Kidney tubule cell (primary cell): ENCODE measurements around the gene FAM98B.
A peak's percentile ranks its signal among the peaks of the same experiment; 100 is the strongest.
"Not testable (repeated sequence)": the region's sequence is repeated elsewhere in the genome, so short reads cannot be mapped to it uniquely, and the experiment has no call there.

Source experiments
- DNase-seq: peaks from one replicate; pipeline ENCODE4 v3.0.0-alpha.2; 2018; ENCODE audit warnings: low spot score

FAM98B gene

DNA sequence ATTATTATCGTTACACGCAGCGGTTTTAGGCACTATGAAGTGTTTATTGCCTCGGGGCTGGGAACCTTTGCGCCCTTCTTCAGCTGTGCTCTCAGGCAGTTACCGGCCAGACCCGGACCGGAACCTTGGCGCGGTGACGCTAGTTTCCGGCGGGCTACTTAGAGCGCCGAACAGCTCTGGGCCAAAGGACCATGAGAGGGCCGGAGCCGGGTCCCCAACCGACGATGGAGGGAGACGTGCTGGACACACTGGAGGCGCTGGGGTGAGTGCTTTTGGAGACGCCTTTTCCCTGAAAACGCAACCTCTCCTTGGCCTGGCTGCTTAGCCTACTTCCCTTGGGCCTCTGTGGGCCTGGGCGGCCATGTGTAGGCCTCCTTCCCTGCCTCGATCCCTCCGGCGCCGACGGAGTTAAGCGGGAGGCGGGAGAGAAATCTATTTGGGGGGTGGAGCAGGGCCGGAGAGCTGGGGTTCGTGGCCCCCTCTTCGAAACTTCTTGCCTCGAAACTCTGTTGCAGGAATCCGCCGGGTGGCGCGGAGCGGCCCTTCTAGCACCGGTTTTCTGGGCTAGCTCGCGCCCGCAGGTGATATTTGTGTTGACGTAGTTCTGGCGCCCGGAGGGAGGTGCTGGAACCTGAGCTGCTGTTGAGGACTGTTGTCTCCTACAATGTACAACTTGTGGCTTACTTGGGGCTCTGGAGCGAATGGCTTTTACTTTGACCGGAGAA, at the start of gene FAM98B:
Gene FAM98B, plus strand, starts transcription at position 157 of the 725 bp plus-strand sequence. Its CDS starts 35 bp downstream, at position 192.
- peak; percentile 89 for DNase-seq

DNA sequence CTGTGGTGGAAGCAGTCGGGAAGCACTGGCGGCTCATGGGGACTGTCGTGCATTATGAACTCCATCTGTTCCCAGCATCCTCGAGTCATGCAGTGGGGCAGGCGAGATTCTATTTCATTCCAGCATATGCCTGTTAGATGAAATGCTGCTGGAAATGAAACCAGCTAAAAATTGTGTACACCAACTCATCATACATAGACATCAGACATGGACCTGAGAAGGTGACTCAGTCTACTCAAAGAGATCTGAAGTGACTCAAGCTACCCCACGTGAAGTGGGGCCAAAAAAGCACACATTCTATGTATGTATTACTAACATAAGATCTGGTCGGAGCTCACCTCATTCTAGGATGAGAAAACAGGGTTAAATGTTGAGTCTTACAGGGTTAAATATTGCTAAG, 47.5 kb upstream of the FAM98B start:
- no peak for DNase-seq

DNA sequence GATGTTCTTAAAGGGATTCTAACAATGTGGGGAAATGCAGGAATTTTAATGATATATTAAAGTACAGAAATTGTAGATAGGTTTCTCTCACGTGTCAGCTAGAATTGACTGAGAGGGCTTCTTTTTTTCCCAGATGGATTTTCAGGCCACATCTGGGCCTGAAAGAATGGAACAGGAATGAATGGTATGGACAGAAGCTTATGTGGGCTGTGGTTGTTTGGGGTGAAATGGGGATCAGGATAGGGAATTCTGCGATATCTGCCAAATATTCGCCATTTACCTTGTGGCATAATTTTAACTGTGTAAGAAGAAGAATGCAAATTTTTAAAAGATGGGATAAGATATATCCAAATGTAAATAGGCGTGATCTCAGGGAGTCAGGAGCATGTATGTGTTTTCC, 45.4 kb upstream of the FAM98B start:
- no peak for DNase-seq

DNA sequence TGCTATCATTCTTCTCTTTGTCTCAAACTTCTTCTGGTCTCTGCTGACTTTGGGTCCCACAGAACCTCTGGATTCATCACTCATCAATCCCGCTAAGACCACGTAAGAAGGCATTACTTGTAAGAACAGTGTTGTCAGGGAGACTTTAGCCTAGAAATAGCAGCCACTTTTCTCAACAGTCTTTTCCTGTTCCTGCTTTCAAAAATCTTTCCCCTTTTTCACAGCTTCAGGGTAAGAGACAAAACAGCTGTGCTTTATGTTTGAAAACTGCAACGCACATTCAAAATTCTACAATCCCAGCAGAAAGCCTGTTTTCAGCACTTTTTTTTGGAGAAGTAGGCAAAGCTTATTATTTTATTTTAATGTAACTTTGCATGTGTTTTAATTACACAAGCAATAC, 42.0 kb upstream of the FAM98B start:
- no peak for DNase-seq

DNA sequence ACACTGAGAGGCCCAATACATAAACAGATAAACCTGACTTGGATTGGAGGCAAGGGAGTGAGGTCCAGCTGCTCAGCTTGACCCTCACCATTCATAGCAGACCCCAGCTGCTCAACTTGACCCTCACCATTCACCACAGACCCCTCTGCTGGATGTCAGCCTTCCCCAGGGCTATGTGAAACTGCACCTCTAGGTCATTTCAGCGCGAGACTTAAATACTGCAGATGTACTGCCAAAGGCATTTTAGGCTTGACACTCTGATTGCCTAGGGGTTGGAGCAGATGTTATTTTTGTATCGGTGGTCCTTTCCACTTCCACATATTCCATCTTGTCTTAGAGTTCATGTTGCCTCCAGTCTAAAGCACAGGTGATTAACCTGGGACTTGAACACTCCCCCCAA, 41.5 kb upstream of the FAM98B start:
- DNase-seq, result no peak

DNA sequence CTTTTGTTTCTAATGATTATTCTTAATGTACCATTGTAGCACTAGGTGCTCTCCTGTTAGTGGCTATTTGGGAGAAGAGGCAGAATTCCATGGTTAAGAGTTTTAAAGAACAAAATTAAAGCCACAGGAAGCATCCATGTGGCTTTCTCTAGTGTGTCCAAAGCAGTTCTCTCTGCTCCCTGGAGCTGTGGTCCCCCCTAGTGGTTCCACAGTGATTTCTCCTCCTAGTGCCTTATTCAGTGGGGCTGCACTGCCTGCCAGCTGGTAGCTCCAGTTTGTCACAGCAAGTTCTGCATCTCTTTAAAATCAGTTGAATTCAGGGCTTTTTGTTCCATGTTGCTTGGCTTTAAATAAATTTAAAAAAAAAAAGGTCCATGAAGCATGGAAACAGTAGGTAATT, 39.6 kb upstream of the FAM98B start:
- DNase-seq, result peak; percentile 57

DNA sequence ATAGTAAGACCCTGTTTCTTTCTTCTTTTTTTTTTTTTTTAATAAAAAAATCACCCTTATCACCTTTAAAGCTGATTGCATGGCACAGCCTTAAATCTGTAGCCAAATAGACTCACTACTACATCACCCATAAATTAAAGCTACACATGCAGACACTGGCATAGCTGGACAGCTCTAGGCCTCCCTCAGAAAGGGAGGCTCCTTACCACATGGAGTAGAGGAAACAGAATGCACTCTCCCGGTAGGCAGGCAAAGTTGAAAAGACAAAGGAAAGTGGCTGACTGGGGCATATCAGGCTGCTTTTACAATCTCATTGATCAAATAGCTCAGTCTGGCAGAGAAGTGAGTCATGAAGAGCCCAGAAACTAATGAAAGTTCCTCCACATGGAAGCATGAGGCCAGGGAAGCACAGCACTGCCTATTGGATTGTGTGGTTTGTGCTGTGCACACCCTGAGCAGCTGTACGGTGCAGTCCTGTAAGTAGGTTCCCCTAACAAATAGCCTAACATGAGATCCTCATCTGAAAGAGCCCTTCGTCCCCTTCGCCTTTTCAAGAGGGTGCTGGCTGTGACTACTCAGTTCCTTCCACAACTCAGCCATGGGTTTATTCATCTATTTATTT, 32.7 kb upstream of the FAM98B start:
- DNase-seq, result peak; percentile 11

DNA sequence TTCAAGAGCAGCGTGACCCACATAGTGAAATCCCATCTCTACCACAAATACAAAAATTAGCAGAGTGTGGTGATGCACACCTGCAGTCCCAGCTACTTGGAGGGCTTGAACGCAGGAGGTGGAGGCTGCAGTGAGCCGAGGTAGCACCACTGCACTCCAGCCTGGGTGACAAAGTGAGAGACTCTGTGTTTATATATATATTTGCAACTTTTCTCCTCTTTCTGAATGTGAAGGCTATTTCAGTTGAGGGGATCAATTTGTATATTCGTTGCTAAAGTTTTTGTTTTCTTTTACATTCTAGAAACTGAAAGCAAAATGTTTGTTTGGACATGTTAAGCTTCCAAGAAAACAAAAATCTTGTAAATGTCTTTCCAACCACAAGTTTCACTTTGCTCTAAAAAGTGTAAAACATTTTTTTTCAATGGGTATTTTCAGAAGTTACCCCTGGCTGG, 29.8 kb upstream of the FAM98B start:
- DNase-seq, result no peak

DNA sequence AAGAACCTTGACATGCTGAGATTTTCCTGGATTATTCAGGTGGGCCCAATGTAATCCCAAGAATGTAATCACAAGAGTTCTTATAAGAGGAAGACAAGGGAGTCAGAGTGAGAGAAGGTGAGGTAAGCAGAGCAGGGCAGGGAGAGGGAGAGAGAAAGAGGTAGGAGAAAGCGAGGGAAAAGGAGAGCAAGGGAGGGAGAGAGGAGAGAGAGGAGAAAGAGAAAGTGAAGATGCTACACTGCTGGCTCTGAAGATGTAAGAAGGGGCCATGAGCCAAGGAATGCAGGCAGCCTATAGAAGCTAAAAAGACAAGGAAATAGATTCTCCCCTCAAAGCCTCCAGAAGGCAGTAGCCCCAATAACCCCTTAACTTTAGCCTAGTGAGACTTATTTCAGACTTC, 28.7 kb upstream of the FAM98B start:
- no peak for DNase-seq

DNA sequence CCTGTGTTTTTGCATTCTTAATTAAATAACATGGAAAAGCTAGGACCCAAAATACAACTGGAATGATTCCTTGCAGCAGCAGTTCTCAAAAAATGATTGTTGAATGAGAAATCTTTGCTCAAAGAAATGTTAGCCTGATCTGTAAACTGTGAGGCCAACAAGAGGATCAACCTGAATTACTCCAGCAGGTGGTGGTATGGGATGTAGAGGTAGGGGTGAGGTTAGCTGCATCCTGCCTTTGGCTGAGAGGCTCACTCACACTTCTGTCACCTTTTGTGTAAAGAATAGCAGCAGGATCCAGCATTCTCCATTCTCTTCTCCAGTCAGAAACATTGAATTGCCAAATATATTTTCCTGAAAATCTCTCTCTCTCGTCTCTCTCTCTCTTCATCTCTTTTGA, 26.5 kb upstream of the FAM98B start:
- no peak for DNase-seq

DNA sequence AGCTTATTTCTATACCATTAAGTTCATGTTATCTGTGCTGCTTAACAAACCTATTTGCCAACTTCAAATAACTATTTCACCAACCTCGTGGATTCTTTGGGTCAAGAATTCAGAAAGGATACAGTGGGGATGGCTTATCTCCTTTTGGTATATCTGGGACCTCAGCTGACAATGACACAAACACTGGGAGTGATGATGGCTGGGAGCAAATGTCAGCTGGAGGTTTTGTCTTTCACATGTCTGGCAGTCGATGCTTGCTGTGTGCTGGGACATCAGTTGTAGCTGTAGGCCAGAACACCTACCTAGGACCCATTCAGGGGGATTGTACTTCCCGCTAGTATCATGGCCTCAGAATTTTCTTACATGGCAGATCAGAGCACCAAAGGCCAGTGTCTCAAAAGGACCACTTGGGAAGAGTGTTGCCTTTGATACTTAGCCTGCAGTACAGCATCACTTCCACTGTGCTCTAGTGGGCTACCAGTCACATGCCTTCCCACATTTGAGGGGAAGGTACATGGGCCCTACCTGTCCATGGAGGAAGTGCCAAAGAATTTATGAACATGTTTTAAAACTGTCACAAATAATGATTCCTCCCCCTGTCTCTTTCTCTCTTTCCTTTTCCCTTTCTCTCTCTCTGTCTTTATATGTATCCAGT, 23.7 kb upstream of the FAM98B start:
- DNase-seq, result no peak

DNA sequence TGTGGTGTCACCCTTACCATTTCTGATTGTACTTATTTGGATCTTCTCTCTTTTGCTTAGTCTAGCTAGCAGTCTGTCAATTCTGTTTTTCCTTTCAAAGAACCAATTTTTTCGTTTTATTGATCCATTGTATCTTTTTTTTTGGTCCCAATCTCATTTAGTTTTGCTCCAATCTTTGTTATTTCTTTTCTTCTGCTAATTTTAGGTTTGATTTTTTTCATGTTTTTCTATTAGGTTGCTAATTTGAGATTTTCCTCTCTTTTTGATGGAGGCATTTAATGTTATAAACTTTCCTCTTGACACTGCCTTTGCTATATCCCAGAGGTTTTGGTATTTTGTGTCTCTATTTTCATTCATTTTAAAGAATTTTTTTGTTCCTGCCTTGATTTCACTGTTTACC, 16.9 kb upstream of the FAM98B start:
- no peak for DNase-seq

DNA sequence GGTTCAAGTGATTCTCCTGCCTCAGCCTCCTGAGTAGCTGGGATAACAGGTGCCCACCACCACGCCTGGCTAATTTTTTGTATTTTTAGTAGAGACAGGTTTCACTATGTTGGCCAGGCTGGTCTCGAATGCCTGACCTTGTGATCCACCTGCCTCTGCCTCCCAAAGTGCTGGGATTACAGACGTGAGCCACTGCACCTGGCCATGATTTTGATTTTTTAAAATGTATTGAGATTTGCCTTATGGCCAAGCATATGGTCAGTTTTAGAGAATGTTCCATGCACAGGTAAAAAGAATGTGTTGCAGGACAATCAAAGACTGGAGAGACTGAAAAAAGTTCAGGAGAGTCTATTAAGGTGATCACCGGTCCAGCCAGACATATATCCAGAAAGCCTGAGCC, 16.3 kb upstream of the FAM98B start:
- DNase-seq, result not testable (repeated sequence)

DNA sequence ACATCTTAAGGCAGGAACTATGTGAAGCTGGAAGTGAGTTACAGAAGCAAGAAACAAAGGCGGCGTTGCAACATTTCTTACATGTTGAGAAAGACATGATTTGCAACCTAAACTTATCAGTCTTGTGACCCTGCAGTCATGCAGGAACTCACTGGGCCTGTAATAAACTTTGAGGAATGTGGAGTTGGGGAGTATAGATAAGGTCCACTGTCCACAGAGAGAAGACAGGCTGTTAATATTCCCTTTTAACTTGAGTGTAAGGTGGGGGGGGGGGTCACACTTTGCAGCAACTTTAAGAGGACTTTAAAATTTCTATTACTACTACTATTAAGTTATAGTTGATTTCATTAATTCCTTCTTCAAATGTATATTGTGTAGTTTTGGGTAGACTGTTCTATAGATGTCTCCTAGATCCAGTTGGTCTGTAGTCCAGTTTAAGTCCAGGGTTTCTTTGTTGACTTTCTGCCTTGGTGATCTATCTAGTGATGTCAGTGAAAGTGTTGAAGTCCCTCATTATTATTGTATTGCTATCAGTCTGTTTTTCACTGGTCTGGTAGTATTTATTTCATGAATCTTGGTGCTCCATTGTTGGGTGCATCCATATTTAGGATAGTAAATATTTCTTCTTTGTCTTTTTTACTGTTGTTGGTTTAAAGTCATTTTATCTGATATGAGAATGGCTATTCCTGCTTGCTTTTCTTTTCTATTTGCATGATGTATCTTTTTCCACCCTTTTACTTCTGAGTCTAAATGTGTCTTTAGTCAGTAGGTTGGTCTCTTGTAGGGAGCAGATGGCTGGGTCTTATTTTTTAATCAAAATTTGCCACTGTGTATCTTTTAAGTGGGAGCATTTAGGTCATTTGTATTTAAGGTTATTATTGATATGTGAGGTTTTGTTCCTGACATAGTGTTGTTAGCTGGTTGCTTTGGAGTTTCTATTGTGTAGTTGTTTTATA, 15.6 kb upstream of the FAM98B start:
- DNase-seq, result no peak

DNA sequence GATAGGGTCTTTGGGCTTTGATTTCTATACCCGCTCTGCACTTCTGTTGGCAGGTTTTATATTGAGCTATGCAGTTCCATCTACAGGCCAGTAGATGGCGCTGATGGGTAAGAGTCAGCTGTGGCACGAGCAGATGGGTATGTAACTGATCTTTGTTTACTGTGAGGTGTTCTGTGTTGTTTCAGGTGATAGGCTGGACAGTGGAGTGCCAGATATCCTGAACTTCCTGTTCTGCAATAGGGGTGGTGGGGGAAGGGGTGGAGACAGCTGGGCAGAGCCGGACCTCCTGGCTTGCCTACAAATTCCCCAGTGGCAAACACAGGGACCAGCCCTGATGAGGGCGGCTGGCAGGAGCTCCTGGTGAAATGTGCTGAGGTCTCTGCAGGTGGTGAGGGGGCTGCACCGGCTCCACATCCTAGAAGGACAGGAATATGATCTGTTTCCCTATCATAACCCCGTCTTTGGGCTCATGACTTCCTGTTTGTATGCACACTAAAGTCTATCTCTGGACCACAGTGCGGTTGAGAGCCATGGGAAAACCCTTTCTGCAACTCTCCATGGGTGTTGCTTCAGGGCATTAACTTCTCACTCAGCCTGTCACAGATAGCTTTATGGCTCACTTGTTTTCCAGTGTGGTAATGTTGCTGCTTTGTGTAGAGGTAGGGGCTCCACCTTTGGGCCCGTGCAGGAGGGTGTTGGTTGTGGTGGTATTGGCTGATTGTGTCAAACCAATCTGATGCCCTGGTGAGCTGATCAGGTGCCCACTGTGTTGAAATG, 13.4 kb upstream of the FAM98B start:
- peak; percentile 79 for DNase-seq

DNA sequence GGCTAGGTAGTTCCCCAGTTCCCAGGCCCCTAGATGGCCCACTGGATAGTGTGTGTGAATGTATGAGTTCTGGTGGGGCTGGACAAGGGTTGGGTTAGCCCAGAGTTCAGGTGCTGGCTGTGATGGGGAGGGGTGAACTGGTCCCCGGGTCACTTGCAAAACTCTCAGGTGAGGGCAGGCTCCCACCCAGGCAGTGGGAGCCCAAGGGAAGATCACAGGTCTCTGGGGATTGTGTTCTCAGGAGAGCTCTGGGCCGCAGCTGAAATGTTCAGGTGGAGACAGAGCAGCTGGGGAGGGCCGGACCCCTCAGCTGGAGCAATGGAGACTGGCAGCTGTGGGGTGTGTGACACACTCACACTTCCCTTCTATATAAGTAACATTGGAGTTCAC, 12.8 kb upstream of the FAM98B start:
- no peak for DNase-seq

DNA sequence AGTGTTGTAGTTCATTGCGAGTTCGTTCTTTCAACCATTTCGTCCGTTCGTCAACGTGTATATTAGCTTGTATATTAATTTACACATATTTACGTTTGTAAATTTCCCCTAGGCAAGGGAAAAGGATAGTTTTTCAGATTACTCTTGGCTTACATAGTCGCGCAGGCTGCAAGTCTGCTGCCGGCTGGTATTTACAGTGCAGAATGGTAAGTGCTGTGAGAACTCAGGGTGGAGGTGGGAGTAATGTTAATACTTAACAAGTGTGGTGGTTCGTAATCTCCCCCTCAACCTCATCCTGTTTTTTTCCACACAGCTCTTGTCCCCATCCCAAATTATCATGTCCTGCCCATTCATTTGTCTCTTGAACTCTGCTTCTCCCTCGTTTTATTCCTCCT, 766 bp downstream of the FAM98B start:
- DNase-seq, result peak; percentile 22

DNA sequence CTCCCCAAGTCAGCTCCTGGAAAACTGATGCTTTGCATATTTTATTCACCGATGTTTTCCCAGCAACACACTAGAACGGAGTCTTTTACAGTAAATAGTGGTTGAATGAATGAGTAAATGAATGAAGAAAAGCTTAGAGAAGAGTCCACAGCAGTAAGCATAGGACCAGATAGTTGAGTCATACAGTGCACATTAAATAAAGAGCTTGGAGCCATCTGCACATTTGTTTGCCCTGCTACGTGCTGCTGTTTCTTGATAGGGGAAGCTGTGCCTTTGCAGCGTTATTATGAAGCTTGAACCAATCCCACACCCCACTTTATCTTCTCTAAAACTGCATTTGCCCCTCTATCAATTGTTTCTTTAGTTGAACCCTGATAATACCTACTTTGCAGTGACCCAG, 1.2 kb downstream of the FAM98B start:
- DNase-seq, result peak; percentile 25

DNA sequence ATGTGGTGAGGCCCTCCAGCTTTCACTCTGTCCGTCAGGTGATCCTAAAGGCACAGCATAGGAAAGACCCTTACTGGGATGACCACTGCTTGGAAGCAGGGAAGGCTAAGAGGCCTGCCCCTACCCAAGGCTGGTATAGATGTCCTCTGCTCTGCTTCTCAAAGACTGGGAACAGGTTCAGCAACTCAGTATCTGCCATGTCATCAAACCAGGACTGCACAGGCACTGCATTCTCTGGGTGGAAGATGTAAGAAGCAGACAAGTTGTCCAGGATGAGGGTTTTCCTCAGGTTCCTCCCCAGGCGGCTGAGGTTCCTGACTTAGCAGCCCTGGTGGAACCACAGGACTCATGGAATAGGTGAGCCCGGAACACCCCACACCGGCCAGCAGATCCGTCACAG, 4.7 kb downstream of the FAM98B start:
- DNase-seq, result no peak

DNA sequence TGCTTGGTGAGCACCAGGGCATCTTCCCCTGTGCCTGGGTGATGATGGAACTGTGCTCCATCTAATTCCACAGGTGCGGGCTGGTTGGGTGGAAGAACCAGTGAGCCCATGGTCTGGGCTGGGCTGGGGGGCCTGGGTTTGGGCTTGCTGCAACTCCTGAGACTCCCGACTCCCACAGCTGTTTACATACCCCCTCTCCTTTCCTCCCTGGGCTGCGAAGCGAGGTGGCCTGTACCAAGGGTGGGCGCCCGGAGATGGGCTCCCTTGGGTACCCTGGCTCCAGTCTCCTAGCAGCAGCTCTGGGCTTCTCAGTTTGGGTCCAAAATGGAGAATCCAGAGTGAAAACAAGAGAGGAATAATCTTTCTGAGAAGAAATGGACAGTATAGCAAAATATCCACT, 5.6 kb downstream of the FAM98B start:
- no peak for DNase-seq

DNA sequence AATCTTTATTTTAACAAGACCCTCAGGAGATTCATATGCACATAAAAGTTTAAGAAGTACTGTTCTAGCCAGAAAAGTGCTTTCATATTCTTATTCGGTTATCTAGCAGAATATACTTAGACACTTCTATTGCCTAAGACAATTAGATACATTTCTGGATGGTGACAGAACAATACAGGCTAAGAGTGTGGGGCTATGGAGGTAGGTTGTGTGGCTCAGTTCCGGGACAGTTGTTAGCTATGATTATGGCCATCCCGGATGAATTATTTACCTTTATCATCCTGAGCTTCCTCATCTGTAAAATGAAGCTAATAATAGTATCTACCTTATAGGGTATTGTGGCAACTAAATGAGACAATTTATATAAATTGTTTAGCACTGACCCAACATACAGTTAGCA, 6.6 kb downstream of the FAM98B start:
- no peak for DNase-seq
